Astrocyte (in vitro differentiated cells and primary cell): ENCODE data around the gene MRPL14. TPM values are rescaled to one million over a fixed set of nuclear protein-coding genes. Genes with fewer than 3 reads are reported as not detected.

Experiments
- DNase-seq: peaks from one replicate; pipeline ENCODE4 v3.0.0-alpha.2; 2010; ENCODE audit warnings: low read depth
- FAIRE-seq: peaks from 2 replicates; lab custom pipeline; 2011; peaks lifted over from hg19 to GRCh38; lab: Jason Lieb, UNC
- H2AFZ ChIP-seq: 2 replicates; pipeline ENCODE4 v1.6.0; 2012; ENCODE audit warnings: low read depth, low read length, inconsistent platforms
- H3K27ac ChIP-seq: 2 replicates; pipeline ENCODE4 v1.5.1; 2011; ENCODE audit warnings: low read depth, low read length, inconsistent platforms
- H3K27me3 ChIP-seq: 2 replicates; pipeline ENCODE4 v1.6.0; 2011; ENCODE audit warnings: low read length, inconsistent platforms; ENCODE audit not compliant: insufficient read depth
- H3K36me3 ChIP-seq: 2 replicates; pipeline ENCODE4 v1.5.1; 2011; ENCODE audit warnings: low read length, inconsistent platforms; ENCODE audit not compliant: insufficient read depth
- H3K4me1 ChIP-seq: 2 replicates; pipeline ENCODE4 v1.5.1; 2011; ENCODE audit warnings: low read length, inconsistent platforms; ENCODE audit not compliant: insufficient read depth
- H3K4me2 ChIP-seq: 2 replicates; pipeline ENCODE4 v1.6.0; 2012; ENCODE audit warnings: low read length, inconsistent platforms
- H3K4me3 ChIP-seq: 2 replicates; pipeline ENCODE4 v1.5.1; 2011; ENCODE audit warnings: low read depth, mild to moderate bottlenecking, low read length, inconsistent platforms; ENCODE audit not compliant: insufficient read depth
- H3K79me2 ChIP-seq: 2 replicates; pipeline ENCODE4 v1.6.0; 2012; ENCODE audit warnings: mild to moderate bottlenecking, low read length, inconsistent platforms; ENCODE audit not compliant: insufficient read depth
- H3K9ac ChIP-seq: 2 replicates; pipeline ENCODE4 v1.6.0; 2012; ENCODE audit warnings: mild to moderate bottlenecking, low read length, inconsistent platforms
- H3K9me3 ChIP-seq: 2 replicates; pipeline ENCODE4 v1.5.1; 2012; ENCODE audit warnings: low read depth, mild to moderate bottlenecking, low read length, inconsistent platforms; ENCODE audit not compliant: insufficient read depth
- H4K20me1 ChIP-seq: 2 replicates; pipeline ENCODE4 v1.6.0; 2012; ENCODE audit warnings: low read length, inconsistent platforms; ENCODE audit not compliant: insufficient read depth
- H3K27ac Mint-ChIP-seq: one replicate; pipeline ENCODE4 v1.8.0; 2021; ENCODE audit warnings: mild to moderate bottlenecking, mixed read lengths; ENCODE audit not compliant: unreplicated experiment
- H3K27me3 Mint-ChIP-seq: one replicate; pipeline ENCODE4 v1.8.0; 2021; ENCODE audit warnings: low read depth, mixed read lengths; ENCODE audit not compliant: unreplicated experiment
- H3K36me3 Mint-ChIP-seq: one replicate; pipeline ENCODE4 v1.8.0; 2021; ENCODE audit warnings: low read depth, mixed read lengths; ENCODE audit not compliant: unreplicated experiment
- H3K4me1 Mint-ChIP-seq: one replicate; pipeline ENCODE4 v1.8.0; 2021; ENCODE audit warnings: low read depth, mixed read lengths; ENCODE audit not compliant: unreplicated experiment
- H3K4me3 Mint-ChIP-seq: one replicate; pipeline ENCODE4 v1.8.0; 2021; ENCODE audit warnings: mild to moderate bottlenecking, moderate library complexity, mixed read lengths; ENCODE audit not compliant: unreplicated experiment
- H3K9me3 Mint-ChIP-seq: one replicate; pipeline ENCODE4 v1.8.0; 2021; ENCODE audit warnings: mild to moderate bottlenecking, mixed read lengths; ENCODE audit not compliant: unreplicated experiment
- EZH2 ChIP-seq: IDR thresholded peaks from 2 replicates; pipeline ENCODE4 v1.6.1; 2012; ENCODE audit warnings: mild to moderate bottlenecking, low read length, inconsistent platforms; ENCODE audit not compliant: insufficient read depth
- total RNA-seq: library from RNA; stranded (reverse); gene quantifications from 2 replicates; pipeline ENCODE4 v1.2.1, GENCODE V29; 2021
- TF ChIP-seq, protein P1 (sequence below): IDR thresholded peaks from 2 replicates; pipeline ENCODE4 v1.5.1; 2011; ENCODE audit warnings: low read depth, mild to moderate bottlenecking, inconsistent platforms, low read length, moderate library complexity; ENCODE audit not compliant: insufficient read depth

MRPL14 gene
- total RNA-seq, 1 donor from 2014 or later: 56.1 TPM

DNA sequence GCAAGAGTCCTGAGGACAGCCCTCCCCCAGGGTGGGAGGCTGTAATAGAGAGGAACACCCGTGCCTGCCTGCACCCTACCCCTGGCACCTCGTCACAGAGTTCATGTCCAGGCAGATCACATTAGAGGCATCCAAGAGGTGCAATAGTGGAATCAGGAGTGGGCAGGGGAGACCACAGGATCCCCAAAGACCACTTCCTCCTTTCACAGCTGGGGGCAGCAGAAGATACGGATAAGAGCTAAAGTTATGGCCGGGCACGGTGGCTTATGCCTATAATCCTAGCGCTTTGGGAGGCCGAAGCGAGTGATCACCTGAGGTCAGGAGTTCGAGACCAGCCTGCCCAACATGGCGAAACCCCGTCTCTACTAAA lies 29.9 kb upstream of the MRPL14 start:
- no peak overlapping the region for H3K4me2 ChIP-seq
- peaks cover 2% of the 10 kb centered on the region for H3K36me3 Mint-ChIP-seq
- peaks cover 2% of the 10 kb centered on the region for H3K4me1 Mint-ChIP-seq
- DNase-seq (no peak), FAIRE-seq (no peak)
- no peaks in the 10 kb centered on the region for H3K79me2 ChIP-seq
- no peak overlapping the region for H3K4me3 ChIP-seq
- no peak overlapping the region for H2AFZ ChIP-seq
- no peak overlapping the region for H3K4me3 Mint-ChIP-seq
- no peaks in the 10 kb centered on the region for H3K9me3 ChIP-seq
- peaks cover 2% of the 10 kb centered on the region for H4K20me1 ChIP-seq
- TF ChIP-seq EZH2: no peak
- TF ChIP-seq, protein P1, sequence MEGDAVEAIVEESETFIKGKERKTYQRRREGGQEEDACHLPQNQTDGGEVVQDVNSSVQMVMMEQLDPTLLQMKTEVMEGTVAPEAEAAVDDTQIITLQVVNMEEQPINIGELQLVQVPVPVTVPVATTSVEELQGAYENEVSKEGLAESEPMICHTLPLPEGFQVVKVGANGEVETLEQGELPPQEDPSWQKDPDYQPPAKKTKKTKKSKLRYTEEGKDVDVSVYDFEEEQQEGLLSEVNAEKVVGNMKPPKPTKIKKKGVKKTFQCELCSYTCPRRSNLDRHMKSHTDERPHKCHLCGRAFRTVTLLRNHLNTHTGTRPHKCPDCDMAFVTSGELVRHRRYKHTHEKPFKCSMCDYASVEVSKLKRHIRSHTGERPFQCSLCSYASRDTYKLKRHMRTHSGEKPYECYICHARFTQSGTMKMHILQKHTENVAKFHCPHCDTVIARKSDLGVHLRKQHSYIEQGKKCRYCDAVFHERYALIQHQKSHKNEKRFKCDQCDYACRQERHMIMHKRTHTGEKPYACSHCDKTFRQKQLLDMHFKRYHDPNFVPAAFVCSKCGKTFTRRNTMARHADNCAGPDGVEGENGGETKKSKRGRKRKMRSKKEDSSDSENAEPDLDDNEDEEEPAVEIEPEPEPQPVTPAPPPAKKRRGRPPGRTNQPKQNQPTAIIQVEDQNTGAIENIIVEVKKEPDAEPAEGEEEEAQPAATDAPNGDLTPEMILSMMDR: no peak
- no peak overlapping the region for H3K27ac ChIP-seq
- H3K9ac ChIP-seq: no peak overlapping the region
- no peaks in the 10 kb centered on the region for H3K27me3 Mint-ChIP-seq
- H3K9me3 Mint-ChIP-seq: no peaks in the 10 kb centered on the region
- no peak overlapping the region for H3K27ac Mint-ChIP-seq
- peaks cover 5% of the 10 kb centered on the region for H3K4me1 ChIP-seq
- no peaks in the 10 kb centered on the region for H3K36me3 ChIP-seq
- H3K27me3 ChIP-seq: no peaks in the 10 kb centered on the region

DNA sequence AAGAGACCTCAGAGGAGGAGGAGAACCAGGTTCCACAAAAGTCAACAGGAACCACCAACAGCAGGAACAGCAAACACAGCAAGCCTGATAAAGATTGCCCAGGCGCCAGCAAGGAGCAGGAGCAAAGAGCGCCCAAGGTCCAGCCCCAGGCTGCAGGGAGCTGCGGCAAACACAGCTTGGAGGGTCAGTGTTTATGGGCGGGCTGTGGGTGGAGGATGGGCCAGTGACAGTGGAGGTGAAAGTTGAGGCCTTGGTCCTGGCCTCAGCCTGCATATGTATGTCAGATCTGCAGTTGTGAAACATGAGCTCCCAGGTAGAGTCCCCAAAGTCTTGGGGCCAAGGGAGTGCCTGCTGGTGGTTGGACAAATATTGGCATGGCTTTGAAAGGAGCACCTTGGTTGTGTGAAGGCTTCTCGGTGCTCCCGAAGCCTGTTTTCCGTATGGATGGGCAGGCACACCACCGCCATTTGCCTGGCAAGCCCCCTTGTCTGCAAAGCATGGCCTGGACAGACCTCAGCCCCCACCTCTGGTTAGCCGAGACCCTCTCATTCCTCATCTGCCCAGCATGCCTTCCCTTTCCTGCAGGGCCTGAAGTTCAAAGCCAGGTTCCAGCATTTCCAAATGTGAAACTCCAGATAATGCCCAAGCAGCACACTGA lies 29.4 kb upstream of the MRPL14 start:
- H3K27ac ChIP-seq: no peak overlapping the region
- no peaks in the 10 kb centered on the region for H3K9me3 ChIP-seq
- H3K4me3 Mint-ChIP-seq: no peak overlapping the region
- H3K9ac ChIP-seq: no peak overlapping the region
- TF ChIP-seq, protein P1: no peak
- no peak for TF ChIP-seq EZH2
- peaks cover 5% of the 10 kb centered on the region for H4K20me1 ChIP-seq
- H3K4me3 ChIP-seq: no peak overlapping the region
- no peak for FAIRE-seq
- peaks cover 4% of the 10 kb centered on the region for H3K4me1 ChIP-seq
- no peaks in the 10 kb centered on the region for H3K9me3 Mint-ChIP-seq
- H3K4me1 Mint-ChIP-seq: peaks cover 2% of the 10 kb centered on the region
- H3K4me2 ChIP-seq: no peak overlapping the region
- DNase-seq: no peak
- H3K27me3 Mint-ChIP-seq: no peaks in the 10 kb centered on the region
- no peaks in the 10 kb centered on the region for H3K79me2 ChIP-seq
- H3K36me3 Mint-ChIP-seq: peaks cover 2% of the 10 kb centered on the region
- no peak overlapping the region for H3K27ac Mint-ChIP-seq
- no peaks in the 10 kb centered on the region for H3K27me3 ChIP-seq
- no peak overlapping the region for H2AFZ ChIP-seq
- H3K36me3 ChIP-seq: no peaks in the 10 kb centered on the region

DNA sequence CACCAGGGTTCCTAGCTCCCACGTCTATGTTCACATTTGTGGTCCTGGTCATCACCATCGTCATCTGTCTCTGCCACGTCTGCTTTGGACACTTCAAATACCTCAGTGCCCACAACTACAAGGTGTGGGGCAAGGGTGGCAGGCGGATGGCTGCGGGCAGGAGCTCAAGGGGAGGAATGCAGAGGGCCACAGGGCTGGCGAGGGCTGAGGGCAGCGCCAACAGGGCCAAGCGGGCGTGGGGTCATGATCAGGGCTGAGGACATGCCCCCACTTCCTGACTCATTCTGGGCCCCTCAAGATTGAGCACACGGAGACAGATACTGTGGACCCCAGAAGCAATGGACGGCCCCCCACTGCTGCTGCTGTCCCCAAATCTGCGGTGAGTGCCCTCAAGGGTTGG lies 26.8 kb upstream of the MRPL14 start:
- no peaks in the 10 kb centered on the region for H3K9me3 Mint-ChIP-seq
- H3K79me2 ChIP-seq: no peaks in the 10 kb centered on the region
- H2AFZ ChIP-seq: no peak overlapping the region
- DNase-seq (no peak), FAIRE-seq (no peak)
- H3K9me3 ChIP-seq: no peaks in the 10 kb centered on the region
- no peak overlapping the region for H3K4me2 ChIP-seq
- no peak overlapping the region for H3K27ac ChIP-seq
- no peak overlapping the region for H3K4me3 Mint-ChIP-seq
- H3K36me3 Mint-ChIP-seq: peaks cover 15% of the 10 kb centered on the region
- H3K4me1 ChIP-seq: no peaks in the 10 kb centered on the region
- H3K4me1 Mint-ChIP-seq: no peaks in the 10 kb centered on the region
- no peaks in the 10 kb centered on the region for H3K27me3 ChIP-seq
- no peak overlapping the region for H3K4me3 ChIP-seq
- no peaks in the 10 kb centered on the region for H3K27me3 Mint-ChIP-seq
- H4K20me1 ChIP-seq: peaks cover 19% of the 10 kb centered on the region
- H3K36me3 ChIP-seq: peaks cover 3% of the 10 kb centered on the region
- H3K27ac Mint-ChIP-seq: no peak overlapping the region
- H3K9ac ChIP-seq: no peak overlapping the region
- TF ChIP-seq, protein P1: no peak
- no peak for TF ChIP-seq EZH2
